Measurements from ENCODE around the gene U2AF2. TPM values are rescaled to one million over a fixed set of nuclear protein-coding genes. Genes with fewer than 3 reads are reported as not detected.

U2AF2 gene
- total and polyA plus RNA-seq, 2 of the 8 experiments (the other 6 are each of a cell fraction or from before 2014, with no cell fraction given): 162 to 252 TPM

DNA sequence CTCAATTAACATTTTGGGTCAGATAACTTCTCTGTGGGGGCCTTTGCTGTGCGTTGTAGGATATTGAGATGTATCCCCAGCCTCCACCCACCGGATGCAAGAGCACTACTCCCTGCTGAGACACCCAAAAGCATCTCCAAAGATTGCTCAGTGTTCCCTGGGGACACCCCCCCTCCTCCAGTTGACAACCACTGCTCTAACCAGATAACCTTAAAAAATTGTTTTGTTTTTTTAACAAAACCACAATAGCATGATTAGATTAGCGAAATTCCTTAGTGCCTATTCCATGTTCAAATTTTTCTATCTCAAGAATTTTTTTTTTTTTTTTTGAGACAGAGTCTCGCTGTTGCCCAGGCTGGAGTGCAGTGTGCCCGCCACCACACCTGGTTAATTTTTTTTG is 17.6 kb downstream of the U2AF2 start:
- Histone ChIP-seq H3K9ac (replicated peaks in 1 of 4; ENCODE audit: extremely low read depth in 1 of 4, low read depth in 3 of 4, low read length in 3 of 4) (no peak overlapping the region), H3K4me1 (replicated peaks in 1 of 4; ENCODE audit: control insufficient read depth in 3 of 4, insufficient read depth in 4 of 4, low read length in 3 of 4) (peaks cover 0 to 11% (median 6%) of the 10 kb centered on the region in 4 experiments; a peak in 5 of 7 replicates), H3K23me2 (ENCODE audit: low read depth, low read length) (peaks cover 5% of the 10 kb centered on the region; the same call in 1 of the 2 replicates), H3K27me3 (replicated peaks in 1 of 4; ENCODE audit: control insufficient read depth in 3 of 4, extremely low read depth in 1 of 4, insufficient read depth in 3 of 4, low read length in 3 of 4) (no peaks in the 10 kb centered on the region), H2BK120ac (replicated peaks; ENCODE audit: low read depth, low read length) (no peak overlapping the region), H4K8ac (ENCODE audit: extremely low read depth, insufficient read depth, low read length) (no peak overlapping the region), H3K79me2 (ENCODE audit: control insufficient read depth in 1 of 2, insufficient read depth in 2 of 2, low read length in 2 of 2) (peaks cover 19 to 64% of the 10 kb centered on the region in 2 experiments), H3K56ac (replicated peaks; ENCODE audit: insufficient read length, low read depth, low read length) (no peak overlapping the region), H4K20me1 (replicated peaks in 1 of 2; ENCODE audit: control insufficient read depth in 1 of 2, insufficient read depth in 2 of 2, low read length in 2 of 2) (peaks cover 23 to 37% of the 10 kb centered on the region in 2 experiments), H4K5ac (ENCODE audit: insufficient read length, low read depth, low read length) (no peak overlapping the region), H2AK5ac (ENCODE audit: low read depth, low read length) (no peak overlapping the region), H3K79me1 (ENCODE audit: low read depth, low read length) (peaks cover 14% of the 10 kb centered on the region), H3K27ac (ENCODE audit: low read depth, low read length) (no peak overlapping the region), H3K18ac (ENCODE audit: extremely low read depth, low read length) (no peak overlapping the region), H3K4me2 (ENCODE audit: insufficient read depth in 1 of 2, low read depth in 2 of 2, low read length in 2 of 2) (no peak overlapping the region), H2BK20ac (ENCODE audit: low read length) (no peak overlapping the region), H3K36me3 (ENCODE audit: control insufficient read depth in 2 of 4, insufficient read depth in 4 of 4, low read length in 3 of 4) (peaks cover 18 to 30% (median 23%) of the 10 kb centered on the region in 4 experiments), H3K4me3 (ENCODE audit: extremely low read depth in 1 of 4, insufficient read depth in 2 of 4, low read depth in 3 of 4, low read length in 4 of 4) (no peak overlapping the region), H3K4ac (replicated peaks; ENCODE audit: insufficient read length, low read depth, low read length) (no peak overlapping the region), H4K91ac (replicated peaks; ENCODE audit: insufficient read length, low read length) (no peak overlapping the region), H2BK12ac (ENCODE audit: low read depth, low read length) (no peak overlapping the region), H2BK5ac (ENCODE audit: low read depth, low read length) (no peak overlapping the region), H2BK15ac (ENCODE audit: low read length) (no peak overlapping the region), H2AFZ (ENCODE audit: low read length) (no peak overlapping the region), H3K9me3 (ENCODE audit: insufficient read depth in 2 of 2, low read depth in 1 of 2, low read length in 1 of 2) (no peaks in the 10 kb centered on the region), H3K14ac (ENCODE audit: insufficient read length) (no peak overlapping the region), H3K23ac (ENCODE audit: insufficient read length) (no peak overlapping the region)
- CTCF ChIA-PET (ENCODE audit: partially characterized antibody): interaction anchor here (1.1 to 2.0 kb wide), 5 partner anchors 10 to 46 kb away, joined by 3 to 19 read pairs (median 7); no protein-coding TSS in a partner anchor
- no peak for TF ChIP-seq E2F6 (IDR thresholded peaks at IDR 0.05)
- TF ChIP-seq ZNF274 (IDR thresholded peaks at IDR 0.05; ENCODE audit: borderline replicate concordance, extremely low read depth, low read length): no peak
- no peak for TF ChIP-seq BCL11A (IDR thresholded peaks at IDR 0.05; ENCODE audit: low read depth in 2 of 2, low read length in 2 of 2)
- no peak for TF ChIP-seq POU5F1 (IDR thresholded peaks at IDR 0.05; ENCODE audit: low read depth, low read length)
- no peak for TF ChIP-seq CBX8 (IDR thresholded peaks at IDR 0.05; ENCODE audit: borderline replicate concordance, low read depth, low read length)
- TF ChIP-seq, protein P1, sequence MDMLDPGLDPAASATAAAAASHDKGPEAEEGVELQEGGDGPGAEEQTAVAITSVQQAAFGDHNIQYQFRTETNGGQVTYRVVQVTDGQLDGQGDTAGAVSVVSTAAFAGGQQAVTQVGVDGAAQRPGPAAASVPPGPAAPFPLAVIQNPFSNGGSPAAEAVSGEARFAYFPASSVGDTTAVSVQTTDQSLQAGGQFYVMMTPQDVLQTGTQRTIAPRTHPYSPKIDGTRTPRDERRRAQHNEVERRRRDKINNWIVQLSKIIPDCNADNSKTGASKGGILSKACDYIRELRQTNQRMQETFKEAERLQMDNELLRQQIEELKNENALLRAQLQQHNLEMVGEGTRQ (IDR thresholded peaks at IDR 0.05; ENCODE audit: low read length): no peak
- DNase-seq (ENCODE audit: low read depth in 1 of 2, low spot score in 2 of 2): no peak
- WGBS, 2 experiments (ENCODE audit: extremely low coverage in 1 of 2, insufficient coverage in 1 of 2, insufficient read length in 1 of 2, insufficient replicate concordance in 2 of 2, low coverage in 1 of 2, low lambda C conversion rate in 2 of 2, missing lambda C conversion rate in 1 of 2): 88% methylated on average over 5 of the region's 5 CpGs; no CpG with 5 or more reads in 1 of the 2 experiments
- FAIRE-seq: no peak
- POLR2A ChIA-PET (ENCODE audit: partially characterized antibody): interaction anchor here (0.7 to 7.1 kb wide), 3 partner anchors 14 to 32 kb away, joined by 4 to 75 read pairs (median 5); partner anchors contain the start of gene ZNF580

Measured in H1 (cell line).